NCI-H1436 treated with DMSO at 0.1 percent for 48 hours (cell line): ENCODE data around the gene POMC.
"Not testable (repeated sequence)": the region's sequence is repeated elsewhere in the genome, so short reads cannot be mapped to it uniquely, and the experiment has no call there.

Source experiments
- DNase-seq: peaks from one replicate; lab custom pipeline; 2025; lab: John Stamatoyannopoulos, UW

Gene POMC

DNA sequence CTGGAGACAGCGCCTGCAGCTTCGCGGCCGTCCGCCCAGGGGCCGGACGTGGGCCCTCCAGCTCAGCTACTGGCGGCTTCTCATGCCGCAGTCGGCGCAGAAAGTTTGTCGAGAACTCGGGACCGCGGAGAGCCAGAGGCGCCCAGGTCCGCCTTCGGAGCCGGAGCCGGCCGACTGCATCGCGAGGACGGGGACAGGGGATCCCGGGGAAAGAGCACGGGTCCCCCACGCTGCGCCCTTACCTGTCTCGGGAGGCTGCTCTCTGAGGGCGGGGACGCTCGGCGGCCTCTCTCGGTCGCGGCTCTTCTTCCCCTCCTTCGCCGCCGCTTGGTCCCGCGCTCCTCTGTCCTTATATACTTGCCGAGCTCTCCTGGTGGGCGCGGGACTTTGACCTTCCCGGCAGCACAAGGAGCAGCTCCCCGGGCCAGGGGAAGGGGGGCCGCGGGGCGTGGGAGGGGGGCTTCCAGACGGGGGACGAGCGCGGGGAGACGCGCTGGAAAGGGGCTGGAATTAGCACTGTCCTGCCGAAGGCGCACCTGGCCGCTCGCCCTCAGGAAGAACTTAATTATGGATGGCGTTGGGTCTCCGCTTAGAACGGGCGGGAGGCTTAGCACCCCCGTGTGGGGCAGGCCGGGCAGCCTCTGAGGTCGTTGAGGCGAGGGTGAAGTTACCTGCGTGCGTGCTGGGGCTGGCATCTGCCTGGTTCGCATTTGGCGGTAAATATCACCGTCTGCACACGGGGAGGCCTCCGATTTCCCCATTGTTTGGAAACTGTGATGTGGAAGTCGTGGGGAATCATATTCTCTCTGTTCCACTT lies at the start of gene POMC:
POMC (minus strand) TSS at position 325 of the 817 bp plus-strand sequence. CDS start 3,808 bp downstream, outside the sequence.
- DNase-seq = no peak

- no peak for DNase-seq
These were observed 49.7 kb upstream of the POMC start for GRCh38 chr2:25218100-25218499.

DNA sequence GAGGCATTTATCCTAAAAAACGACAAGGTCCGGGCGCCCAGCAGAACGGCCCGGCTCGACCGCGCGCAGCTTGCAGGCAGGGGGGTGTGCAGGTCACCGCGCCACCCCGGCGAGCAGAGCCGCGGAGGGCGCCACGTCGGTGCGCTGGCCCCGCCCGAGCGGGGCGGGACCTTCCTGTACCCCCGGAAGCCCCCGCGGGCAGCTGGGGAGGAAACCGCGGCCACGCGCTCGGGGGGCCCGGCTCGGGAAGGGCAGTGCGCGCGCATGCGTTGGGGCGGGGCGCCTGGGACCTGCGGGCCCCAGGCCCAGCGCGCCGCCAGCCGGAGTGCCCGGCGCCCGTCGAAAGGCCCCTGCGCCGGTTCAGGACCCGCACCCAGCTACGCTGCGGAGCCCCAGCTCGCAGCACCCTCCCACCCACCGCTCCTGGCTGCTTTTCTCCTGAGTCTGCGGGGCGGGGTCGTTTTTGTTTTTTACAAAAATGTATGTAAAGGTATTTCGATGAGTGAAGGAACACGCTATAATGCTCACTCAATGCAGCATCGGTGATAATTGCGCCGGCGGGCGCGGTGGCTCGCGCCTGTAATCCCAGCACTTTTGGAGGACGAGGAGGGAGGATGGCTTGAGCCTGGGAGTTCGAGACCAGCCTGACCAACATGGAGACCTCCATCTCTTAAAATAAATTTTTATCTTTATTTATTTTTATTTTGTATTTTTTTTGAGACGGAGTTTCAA lies 47.7 kb upstream of the POMC start:
- no peak for DNase-seq

- no peak for DNase-seq
These were observed 46.9 kb upstream of the POMC start for GRCh38 chr2:25215232-25215631.

GRCh38 chr2:25213229-25213628 lies 44.8 kb upstream of the POMC start:
- DNase-seq = no peak

DNA sequence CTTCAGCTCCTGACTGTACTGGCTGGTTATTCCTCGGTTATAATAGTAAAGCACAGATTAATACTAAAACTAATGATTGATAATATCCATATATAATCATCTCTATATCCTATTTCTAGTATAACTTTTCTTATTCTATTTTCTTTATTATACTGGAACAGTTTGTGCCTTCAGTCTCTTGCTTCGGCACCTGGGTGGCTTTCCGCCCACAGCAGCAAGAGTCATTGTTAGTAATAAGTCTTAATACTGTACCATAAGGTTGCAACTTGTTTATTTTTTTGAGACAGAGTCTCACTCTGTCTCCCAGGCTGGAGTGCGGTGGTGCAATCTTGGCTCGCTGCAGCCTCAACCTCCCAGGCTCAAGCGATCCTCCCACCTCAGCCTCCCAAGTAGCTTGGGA lies 42.5 kb upstream of the POMC start:
- not testable (repeated sequence) for DNase-seq

DNA sequence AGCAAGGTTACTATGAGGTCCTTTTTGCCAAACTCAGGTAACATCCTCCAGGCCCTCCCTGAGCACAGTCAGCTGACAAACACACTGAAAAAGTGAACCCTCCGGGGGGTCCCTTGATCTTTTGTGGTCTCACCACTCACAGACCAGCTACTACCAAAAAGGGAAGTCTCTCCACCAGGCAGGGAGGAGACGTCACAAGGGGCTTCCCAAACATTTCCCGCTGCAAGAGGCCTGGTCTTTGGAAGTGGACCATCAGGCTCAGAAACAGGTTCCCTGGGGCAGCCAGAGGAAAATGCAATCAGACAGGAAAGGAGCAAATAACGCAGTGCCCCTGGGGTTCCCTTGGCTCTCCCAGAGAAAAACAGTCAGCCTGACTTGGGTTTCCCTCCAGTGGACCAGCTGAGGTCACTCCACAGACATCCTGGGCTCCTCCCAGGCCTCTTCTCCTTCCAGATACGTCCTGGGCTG lies 38.7 kb upstream of the POMC start:
- no peak for DNase-seq

- no peak for DNase-seq
These were observed 35.9 kb upstream of the POMC start for GRCh38 chr2:25204190-25204838.

DNA sequence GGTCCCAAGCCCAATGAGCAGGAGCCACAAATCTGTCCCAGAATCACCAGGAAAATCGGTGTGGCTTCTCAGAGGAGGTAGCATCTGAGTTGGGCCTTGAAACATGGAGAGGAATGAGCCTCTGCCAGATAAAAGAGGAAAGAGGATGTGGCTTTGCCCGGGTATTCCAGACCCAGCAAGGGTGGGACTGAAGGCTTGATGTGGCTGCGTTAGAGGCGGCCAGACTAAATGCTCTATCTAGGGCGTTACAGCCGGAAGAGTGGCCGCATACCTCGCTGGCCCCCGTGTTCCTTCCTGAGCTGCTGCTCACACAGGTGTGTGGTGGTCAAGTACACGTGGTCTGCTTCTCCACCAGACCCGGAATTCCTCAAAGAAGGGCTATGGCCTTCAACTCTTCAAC lies 33.9 kb upstream of the POMC start:
- no peak for DNase-seq

DNA sequence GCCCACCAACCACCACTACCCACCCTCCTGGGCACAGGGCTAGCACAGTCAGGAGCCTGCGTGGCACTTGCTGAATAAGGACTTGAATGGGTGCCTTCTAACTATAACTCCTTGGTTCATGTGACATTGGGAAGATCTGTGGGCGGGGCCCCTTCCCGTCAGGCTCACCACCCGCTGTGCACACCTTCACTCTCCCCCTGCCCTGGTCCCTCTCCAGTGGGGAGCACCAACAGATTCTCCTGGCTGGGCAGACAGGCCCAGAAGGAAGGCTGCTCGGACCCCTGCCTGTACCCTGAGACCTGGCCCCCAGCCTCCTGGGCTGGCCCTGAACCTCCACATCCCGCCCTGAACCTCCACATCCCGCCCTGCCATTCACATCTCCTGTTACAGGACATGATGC lies 33.4 kb upstream of the POMC start:
- no peak for DNase-seq

DNA sequence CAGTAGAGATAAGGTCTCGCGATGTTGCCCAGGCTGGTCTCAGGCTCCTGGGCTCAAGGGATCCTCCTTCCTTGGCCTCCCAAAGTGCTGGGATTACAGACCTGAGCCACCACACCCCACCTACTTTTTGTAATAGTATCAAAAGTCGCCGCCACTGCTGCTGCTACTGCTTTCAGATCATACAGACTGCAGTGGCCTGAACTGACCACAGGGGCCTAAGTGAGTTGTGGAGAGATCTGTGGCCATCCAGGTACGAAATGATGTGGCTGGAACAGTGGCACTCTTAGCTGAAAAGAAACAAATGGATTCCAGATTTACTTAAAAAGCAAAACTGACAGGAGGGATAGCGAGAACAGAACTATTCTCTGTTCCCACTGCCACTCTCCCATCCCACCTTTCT lies 32.9 kb upstream of the POMC start:
- no peak for DNase-seq

GRCh38 chr2:25198576-25198975 lies 30.2 kb upstream of the POMC start:
- DNase-seq = no peak

DNA sequence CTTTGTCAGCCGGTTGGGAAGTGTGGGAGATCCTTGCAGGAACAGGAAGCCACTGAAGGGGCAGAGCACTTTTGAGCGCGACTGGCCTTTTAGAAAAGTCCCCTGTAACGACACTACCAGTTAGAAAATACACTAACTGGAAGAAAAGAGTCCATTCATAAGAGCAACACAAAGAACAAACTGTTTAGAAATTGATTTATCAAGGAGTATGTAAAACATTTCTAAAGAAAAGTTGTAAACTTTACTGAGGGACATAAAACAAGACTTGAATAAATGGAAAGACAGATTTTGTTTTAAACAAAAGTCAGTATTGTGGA lies 29.8 kb upstream of the POMC start:
- no peak for DNase-seq

GRCh38 chr2:25197336-25198208 lies 29.2 kb upstream of the POMC start:
- no peak for DNase-seq

DNA sequence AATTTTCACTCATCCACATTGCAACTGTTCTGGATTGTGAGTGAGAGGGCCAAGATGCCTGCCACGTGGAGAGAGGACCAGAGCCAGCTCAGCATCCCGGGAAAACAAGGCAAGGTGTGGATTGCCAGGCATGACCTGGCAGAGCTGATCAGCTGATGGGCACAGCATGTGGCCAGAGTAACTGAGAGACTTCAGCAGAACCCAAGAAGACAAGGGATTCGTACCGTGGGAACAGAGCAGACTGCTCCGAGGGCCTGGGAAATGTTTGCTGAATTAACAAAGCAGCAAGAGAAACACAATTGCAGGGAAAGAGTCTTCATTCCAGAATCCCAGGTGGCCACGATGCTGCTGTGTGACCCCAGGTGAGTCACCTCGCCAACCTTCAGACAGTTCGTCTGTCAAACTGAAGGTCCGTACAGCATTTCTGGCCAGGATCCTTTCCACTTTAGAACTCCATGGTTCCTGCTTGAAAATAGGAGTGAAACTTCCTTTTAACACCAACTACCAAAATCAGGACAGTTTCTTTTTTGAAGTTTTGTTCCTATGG lies 26.3 kb upstream of the POMC start:
- DNase-seq = no peak

DNA sequence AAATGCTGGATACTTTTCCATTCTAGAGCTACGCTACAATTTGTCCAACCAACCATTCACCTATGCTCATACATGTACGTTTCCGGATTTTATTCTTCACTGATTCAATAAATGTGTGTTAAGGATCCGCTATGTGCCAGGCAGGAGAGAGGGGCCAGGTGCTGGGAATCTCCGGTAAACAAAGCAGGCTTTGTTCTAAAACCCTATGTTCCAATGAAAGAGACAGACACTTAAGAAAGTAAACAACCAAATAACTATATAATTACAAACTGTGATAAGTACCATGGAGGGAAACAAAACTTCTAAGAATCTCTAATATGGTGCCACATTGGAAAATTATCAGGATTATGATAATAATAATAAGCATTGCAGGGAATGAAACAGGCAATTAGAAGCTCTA lies 22.2 kb upstream of the POMC start:
- no peak for DNase-seq

- DNase-seq = no peak
These were observed 20.0 kb upstream of the POMC start for GRCh38 chr2:25188405-25188804.

GRCh38 chr2:25187729-25188350 lies 19.5 kb upstream of the POMC start:
- DNase-seq = no peak

- no peak for DNase-seq
These were observed 15.9 kb upstream of the POMC start for GRCh38 chr2:25184254-25184653.

GRCh38 chr2:25178976-25179375 lies 10.6 kb upstream of the POMC start:
- no peak for DNase-seq

DNA sequence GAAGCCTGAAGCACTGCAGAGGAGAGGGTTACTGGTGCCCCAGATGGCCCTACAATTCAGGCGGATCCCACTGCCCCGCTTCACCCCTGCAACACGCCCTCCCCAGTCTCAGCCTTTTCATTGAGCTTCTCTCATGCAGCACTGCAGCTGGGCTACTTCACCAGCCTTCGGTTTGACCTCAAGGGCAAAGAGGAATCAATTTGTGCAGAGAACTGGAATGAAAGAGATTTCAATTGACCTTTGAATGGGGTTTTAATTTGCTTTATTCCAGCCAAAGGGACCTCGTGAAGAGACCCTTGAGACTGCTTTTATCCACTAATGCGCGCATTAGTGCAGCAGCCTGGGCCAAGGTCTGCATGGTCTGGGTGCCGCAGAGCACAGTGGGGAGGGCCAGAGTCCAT lies 8.8 kb upstream of the POMC start:
- no peak for DNase-seq
